Pancreas (tissue), 10 donors: ENCODE data around the gene HELQ. TPM values are rescaled to one million over a fixed set of nuclear protein-coding genes. Genes with fewer than 3 reads are reported as not detected.

Source experiments
- ATAC-seq, 4 donors: fragments of 200-7000 bp; cut with Tn5 transposase; one replicate each; pipeline versions ENCODE4 v1.8.0 to v1.9.1; 2020; ENCODE audit warnings: mild to moderate bottlenecking in 4 of 4, moderate library complexity in 4 of 4
- DNase-seq, 6 donors: peaks; one replicate each; pipeline ENCODE4 v3.0.0-alpha.2; 2020
- FAIRE-seq: peaks from 2 replicates; lab custom pipeline; 2012; peaks lifted over from hg19 to GRCh38; lab: Jason Lieb, UNC
- H3K27ac ChIP-seq, 4 donors: fragments of 200-600 bp; sonication (generic); 1 replicate in 3 of 4; 2 replicates in 1 of 4; pipeline versions ENCODE4 v1.5.0 to v1.8.0; 2020
- H3K27me3 ChIP-seq, 4 donors: fragments of 200-600 bp; one replicate each; pipeline ENCODE4 v1.8.0; 2021
- H3K36me3 ChIP-seq, 3 donors: fragments of 200-600 bp; sonication (generic) in 1 of 3; one replicate each; pipeline versions ENCODE4 v1.5.0 to v1.8.0; 2020 to 2021
- H3K4me1 ChIP-seq, 3 donors: fragments of 200-600 bp; one replicate each; pipeline ENCODE4 v1.8.0; 2021
- H3K4me3 ChIP-seq, 4 donors: fragments of 200-600 bp; sonication (generic) in 2 of 4; one replicate each; pipeline versions ENCODE4 v1.5.0 to v1.8.0; 2020 to 2021
- H3K9me3 ChIP-seq, 4 donors: fragments of 200-600 bp; one replicate each; pipeline ENCODE4 v1.8.0; 2021
- CTCF ChIP-seq, 4 donors: fragments of 200-600 bp; sonication (generic) in 3 of 4; IDR thresholded peaks; one replicate each; pipeline versions ENCODE4 v1.5.0 to v1.8.0; 2021; ENCODE audit warnings: antibody characterized with exemption in 4 of 4
- WGBS, 2 donors: extraction: QIAGEN DNeasy Blood & Tissue Kit; methylation state at CpG; one replicate each; pipeline ENCODE4 v1.1.7; 2013; 5-methylcytosine and 5-hydroxymethylcytosine counted together
- intact Hi-C, 3 donors: fragments of 100-400 bp; cut with DNase I; formaldehyde crosslinking; loops; one replicate each; pipeline versions ENCODE4 v1.11.1 to v1.14.2; 2022
- polyA plus RNA-seq, 2 donors: library from polyadenylated mRNA; stranded (reverse); fragments of 200-250 nt; gene quantifications; one replicate each; pipeline ENCODE4 v1.2.3, GENCODE V29; 2013
- total RNA-seq, 6 donors: library from RNA; stranded (reverse); fragmentation: NEBNext Ultra II Directional in 4 of 6; extraction: Animal tissue kit (Norgen Biotek cat#: 25700) in 4 of 6; gene quantifications; one replicate each; pipeline versions ENCODE4 v1.2.1 to v1.2.4, GENCODE V29; 2021 to 2023
- donor health status: healthy with polysubstance abuse.
- donor health status: DM: no; HTN: no; CAD: no; lungs with moderate emphysema.
- donor health status: DM: no; HTN: no; CAD: no.
- donor health status: control.
- donor health status: control.
- donor health status: Bipolar disorder and iron deficiency.
- donor health status: DM: yes; HTN: yes; CAD: no.
- donor health status: DM: no; HTN: no; CAD: no.
- donor health status: DM: no; HTN: no; CAD: no.
- donor health status: DM: yes; HTN: yes; CAD: no.

The HELQ gene
- total and polyA plus RNA-seq, 8 donors: 4.3 to 9.9 (median 6.4) TPM

GRCh38 chr4:83387476-83388312 lies 67.9 kb downstream of the HELQ start:
- Histone ChIP-seq H3K4me3 (no peak overlapping the region), H3K4me1 (peaks cover 0 to 2% (median 0%) of the 10 kb centered on the region in 3 donors), H3K9me3 (no peaks in the 10 kb centered on the region), H3K27ac (peak overlapping the region in 1 of 4 donors; percentile 0), H3K36me3 (no peaks in the 10 kb centered on the region), H3K27me3 (no peaks in the 10 kb centered on the region)
- FAIRE-seq (no peak), ATAC-seq (peak in 3 of 4 donors; percentile 30 to 62 (median 53)), DNase-seq (peak in 1 of 6 donors; percentile 10)
- intact Hi-C loops: no loop called here
- no peak for TF ChIP-seq CTCF (IDR thresholded peaks at IDR 0.05)
- WGBS, 2 donors: 35 to 37% methylated on average over 3 of the region's 3 CpGs

GRCh38 chr4:83387012-83387411 lies 68.6 kb downstream of the HELQ start:
- no peaks in the 10 kb centered on the region for H3K36me3 ChIP-seq
- FAIRE-seq: no peak

GRCh38 chr4:83382850-83383249 lies 72.8 kb downstream of the HELQ start:
- Histone ChIP-seq H3K36me3 (no peaks in the 10 kb centered on the region), H3K27me3 (no peaks in the 10 kb centered on the region), H3K27ac (no peak overlapping the region), H3K4me1 (peaks cover 0 to 2% (median 0%) of the 10 kb centered on the region in 3 donors), H3K4me3 (no peak overlapping the region), H3K9me3 (no peaks in the 10 kb centered on the region)
- FAIRE-seq: no peak
- no peak for DNase-seq
- 59 to 82% methylated on average over 2 of the region's 2 CpGs for WGBS, 2 donors
- ATAC-seq: no peak
- intact Hi-C loops: no loop called here
- TF ChIP-seq CTCF (IDR thresholded peaks at IDR 0.05): no peak

More at GRCh38 chr4:83387012-83387411, 68.6 kb downstream of the HELQ start:
- H3K27me3 ChIP-seq: no peaks in the 10 kb centered on the region
- peaks cover 0 to 2% (median 0%) of the 10 kb centered on the region in 3 donors for H3K4me1 ChIP-seq
- no peak overlapping the region for H3K4me3 ChIP-seq
- intact Hi-C loops: no loop called here
- DNase-seq: no peak
- H3K27ac ChIP-seq: no peak overlapping the region
- no peaks in the 10 kb centered on the region for H3K9me3 ChIP-seq
- 71 to 74% methylated on average over 3 of the region's 3 CpGs for WGBS, 2 donors
- no peak for ATAC-seq
- TF ChIP-seq CTCF (IDR thresholded peaks at IDR 0.05): no peak

GRCh38 chr4:83381173-83381572 lies 74.5 kb downstream of the HELQ start:
- H3K4me3 ChIP-seq: no peak overlapping the region
- H3K27me3 ChIP-seq: no peaks in the 10 kb centered on the region
- H3K9me3 ChIP-seq: no peaks in the 10 kb centered on the region
- DNase-seq (no peak), ATAC-seq (peak in 3 of 4 donors; percentile 25 to 38 (median 36)), FAIRE-seq (no peak)
- TF ChIP-seq CTCF (IDR thresholded peaks at IDR 0.05): no peak
- H3K36me3 ChIP-seq: no peaks in the 10 kb centered on the region
- no peak overlapping the region for H3K27ac ChIP-seq
- intact Hi-C loops: no loop called here
- WGBS, 2 donors: 27 to 41% methylated on average over 4 of the region's 4 CpGs
- no peaks in the 10 kb centered on the region for H3K4me1 ChIP-seq

- Histone ChIP-seq H3K27ac (no peak overlapping the region), H3K9me3 (no peaks in the 10 kb centered on the region), H3K36me3 (no peaks in the 10 kb centered on the region), H3K4me1 (no peaks in the 10 kb centered on the region), H3K27me3 (no peaks in the 10 kb centered on the region), H3K4me3 (no peak overlapping the region)
- FAIRE-seq: no peak
- no peak for ATAC-seq
- WGBS, 2 donors: 87 to 89% methylated on average over 5 of the region's 5 CpGs
- intact Hi-C loops: no loop called here
- DNase-seq: no peak
- no peak for TF ChIP-seq CTCF (IDR thresholded peaks at IDR 0.05)
These were observed 77.2 kb downstream of the HELQ start for GRCh38 chr4:83378419-83378818.
